Stimulated activated CD4-positive, alpha-beta T cell treated with anti-CD3 and anti-CD28 coated beads, Interleukin-4, amount 100 ng/mL, for 24 hours (primary cell): ENCODE results near the gene ACOX2.
"Not testable (repeated sequence)": the region's sequence is repeated elsewhere in the genome, so short reads cannot be mapped to it uniquely, and the experiment has no call there.

Experiments used
- DNase-seq: peaks from one replicate; pipeline ENCODE4 v3.0.0-alpha.2; 2020

ACOX2 gene

DNA sequence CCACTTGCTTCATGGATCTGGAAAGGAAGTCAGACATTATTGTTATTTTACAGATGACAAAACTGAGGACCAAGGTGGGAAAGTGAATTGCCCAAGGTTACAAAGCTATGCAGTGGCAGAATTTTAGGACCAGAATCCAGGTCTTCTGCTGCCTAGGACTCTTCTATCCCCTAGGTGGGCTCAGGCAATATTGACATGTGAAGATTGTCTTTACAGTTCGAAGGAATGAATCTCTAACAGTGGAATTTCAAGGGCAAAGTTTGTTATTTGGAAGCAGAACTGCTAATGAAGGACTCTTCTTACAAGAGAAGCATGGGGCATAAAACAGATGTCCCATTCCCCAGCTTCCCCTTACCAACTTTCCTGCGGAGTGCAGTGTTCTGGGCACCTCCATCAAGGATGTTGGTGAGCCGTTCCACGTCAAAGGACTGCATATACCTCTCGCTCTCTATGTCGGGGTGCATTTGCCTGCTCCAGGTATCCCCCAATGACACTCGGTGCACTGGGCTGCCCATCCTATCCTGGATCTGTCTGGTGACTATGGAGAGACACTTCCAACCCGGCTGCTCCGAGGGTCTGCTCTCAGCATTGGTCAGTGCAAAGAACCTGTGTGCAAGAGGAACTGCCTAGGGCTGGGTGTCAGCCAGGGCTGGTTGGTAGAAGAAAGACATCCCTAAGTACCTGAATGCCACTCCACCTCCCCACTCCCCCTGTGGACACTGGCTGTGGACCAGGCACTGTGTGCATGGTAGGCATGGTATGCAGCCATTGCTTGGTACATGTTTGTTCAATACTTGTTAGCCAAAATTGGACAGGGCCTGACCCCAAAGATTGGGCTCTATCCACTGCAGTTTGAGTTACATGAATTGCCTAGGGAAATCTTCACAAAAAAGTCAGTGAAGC is 2.1 kb downstream of the ACOX2 start:
- no peak for DNase-seq

- peak; percentile 83 for DNase-seq
Observed at GRCh38 chr3:58532794-58533220, 4.2 kb downstream of the ACOX2 start.

- DNase-seq = no peak
Observed at GRCh38 chr3:58531956-58532355, 5.0 kb downstream of the ACOX2 start.

GRCh38 chr3:58531555-58531954 is 5.4 kb downstream of the ACOX2 start:
- DNase-seq = no peak

- DNase-seq = no peak
Observed at GRCh38 chr3:58530354-58530865, 6.6 kb downstream of the ACOX2 start.

- no peak for DNase-seq
Observed at GRCh38 chr3:58529516-58530353, 7.3 kb downstream of the ACOX2 start.

DNA sequence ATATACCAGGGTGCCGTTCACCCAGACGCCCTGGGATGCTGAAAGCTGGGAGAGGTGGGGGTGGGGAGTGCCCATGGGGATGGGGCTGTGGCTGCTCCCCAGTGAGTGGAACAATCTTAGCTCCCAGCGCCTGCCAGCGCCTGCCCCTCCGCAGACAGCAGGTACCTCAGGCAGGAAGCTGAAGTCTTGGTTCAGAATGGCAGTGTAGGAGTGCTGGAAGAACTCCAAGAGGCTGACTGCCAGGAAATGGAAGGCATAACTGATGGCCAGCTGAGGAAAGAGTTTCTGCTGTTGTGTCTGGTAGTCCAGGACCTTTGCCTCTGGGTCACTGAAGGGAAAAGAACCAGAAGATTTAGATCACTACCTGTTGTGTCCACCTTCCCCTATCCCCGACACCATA is 8.4 kb downstream of the ACOX2 start:
- no peak for DNase-seq

GRCh38 chr3:58527440-58527839 is 9.6 kb downstream of the ACOX2 start:
- DNase-seq = not testable (repeated sequence)

- DNase-seq = no peak
Observed at GRCh38 chr3:58526515-58526957, 10.5 kb downstream of the ACOX2 start.

GRCh38 chr3:58524326-58524888 is 12.6 kb downstream of the ACOX2 start:
- no peak for DNase-seq

- DNase-seq = no peak
Observed at GRCh38 chr3:58522759-58523425, 14.1 kb downstream of the ACOX2 start.

GRCh38 chr3:58521917-58522631 is 14.9 kb downstream of the ACOX2 start:
- no peak for DNase-seq

DNA sequence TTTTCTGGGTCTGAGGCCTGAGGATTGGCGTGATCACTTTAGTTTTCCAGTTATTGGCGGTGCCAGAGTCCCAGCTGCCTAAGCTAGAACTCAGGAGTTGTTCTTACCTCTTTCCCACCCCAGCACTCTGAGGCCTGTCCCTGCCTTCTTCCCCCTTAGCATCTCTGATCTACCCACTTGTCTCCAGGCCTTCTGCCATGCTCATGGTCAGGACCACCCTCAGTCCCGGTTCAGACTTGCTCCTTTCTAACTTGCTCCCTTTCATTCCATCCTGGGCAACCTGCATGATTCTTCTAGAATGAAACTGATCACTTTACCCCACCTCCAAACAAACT is 15.7 kb downstream of the ACOX2 start:
- DNase-seq = no peak

- no peak for DNase-seq
Observed at GRCh38 chr3:58520403-58521335, 16.3 kb downstream of the ACOX2 start.

DNA sequence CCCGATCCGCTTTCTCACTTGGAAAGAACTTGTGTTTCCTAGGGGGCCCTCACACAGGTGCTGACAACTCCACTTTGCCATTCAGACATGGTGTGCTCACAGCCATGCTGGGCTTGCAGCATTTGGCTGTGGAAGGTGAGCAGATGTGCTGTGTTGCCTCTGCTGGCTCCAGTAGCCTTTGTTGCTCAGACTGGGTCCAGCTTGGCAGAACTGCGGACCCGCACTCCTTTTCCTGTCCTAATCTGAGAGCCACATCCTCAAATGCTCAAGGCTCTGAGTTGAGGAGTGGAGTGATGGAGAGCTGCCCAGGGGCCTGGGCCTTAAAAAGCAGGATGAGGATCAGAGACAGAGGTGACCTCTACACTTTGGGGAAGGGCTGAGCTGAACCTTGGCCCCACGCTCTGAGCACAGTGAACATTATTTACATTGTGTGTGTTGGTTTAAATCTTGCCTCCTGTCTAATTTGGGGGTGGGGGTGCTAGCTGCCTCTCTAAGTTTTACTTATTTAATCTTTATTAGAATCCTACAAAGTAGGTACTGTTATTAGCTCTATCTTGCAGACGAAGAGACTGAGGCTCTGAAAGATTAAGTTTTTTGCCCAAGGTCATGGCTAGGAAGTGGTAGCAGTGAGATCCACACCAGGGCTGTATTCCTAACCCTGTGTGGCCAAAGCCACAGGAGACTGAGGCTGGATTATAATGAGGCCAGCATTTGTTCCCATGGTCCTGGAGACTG is 17.2 kb downstream of the ACOX2 start:
- no peak for DNase-seq

GRCh38 chr3:58518291-58518789 is 18.6 kb downstream of the ACOX2 start:
- DNase-seq = no peak

DNA sequence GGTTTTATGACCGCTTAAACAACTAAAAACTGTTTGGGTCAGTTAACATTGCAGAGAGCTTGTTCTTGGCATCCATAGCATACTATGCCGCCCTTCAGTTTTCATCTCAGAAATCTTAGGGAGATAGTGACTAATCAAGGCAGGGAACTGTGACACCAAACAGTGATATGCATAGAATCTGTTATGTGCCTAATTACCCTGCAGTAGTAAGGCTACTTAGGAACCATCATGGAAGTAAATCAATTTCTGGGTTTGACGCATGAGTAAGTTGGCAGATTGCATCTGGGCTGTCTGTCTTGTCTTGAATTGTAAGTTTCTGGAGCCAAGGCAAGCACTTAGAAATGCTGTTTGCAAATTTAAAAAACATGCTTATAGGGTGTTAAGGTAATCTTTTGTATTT is 22.6 kb downstream of the ACOX2 start:
- DNase-seq = no peak

DNA sequence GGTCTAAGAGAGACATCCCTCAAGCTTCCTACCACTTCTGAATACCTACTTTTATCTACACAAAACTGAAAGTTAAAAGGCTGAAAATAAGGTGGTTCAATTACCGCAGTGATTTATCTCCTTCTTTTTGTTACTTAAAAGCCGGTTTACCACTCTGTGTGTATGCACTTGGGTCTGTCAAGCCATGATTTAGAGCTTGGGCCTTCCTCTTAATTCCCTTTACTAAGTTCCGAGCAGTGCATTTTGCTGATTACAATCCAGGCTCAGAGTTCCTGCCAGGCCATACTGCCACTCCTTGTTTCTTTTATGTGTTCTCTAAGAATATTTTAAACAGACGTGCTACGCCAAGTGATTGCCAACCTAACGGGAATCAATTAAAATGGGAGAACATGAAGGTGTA is 28.6 kb downstream of the ACOX2 start:
- DNase-seq = no peak

GRCh38 chr3:58507356-58508078 is 29.5 kb downstream of the ACOX2 start:
- DNase-seq = no peak
